Skeletal muscle tissue (tissue), 4 donors: ENCODE data around the gene VPS37B. TPM values are rescaled to one million over a fixed set of nuclear protein-coding genes. Genes with fewer than 3 reads are reported as not detected.
"Not testable (repeated sequence)": the region's sequence is repeated elsewhere in the genome, so short reads cannot be mapped to it uniquely, and the experiment has no call there.

Experiments
- H3K27ac ChIP-seq: one replicate; pipeline ENCODE4 v1.7.0; 2013; ENCODE audit warnings: mild to moderate bottlenecking, low read depth, low read length, inconsistent platforms
- H3K27me3 ChIP-seq, 3 donors: one replicate each; pipeline ENCODE4 v1.7.0; 2013; ENCODE audit warnings: low read length in 3 of 3; ENCODE audit not compliant: control insufficient read depth in 3 of 3, insufficient read depth in 3 of 3
- H3K36me3 ChIP-seq, 3 donors: one replicate each; pipeline ENCODE4 v1.7.0; 2013; ENCODE audit warnings: low read length in 3 of 3; ENCODE audit not compliant: control insufficient read depth in 3 of 3, insufficient read depth in 3 of 3
- H3K4me1 ChIP-seq, 3 donors: one replicate each; pipeline ENCODE4 v1.7.0; 2013; ENCODE audit warnings: low read length in 3 of 3, mild to moderate bottlenecking in 3 of 3; ENCODE audit not compliant: control insufficient read depth in 3 of 3, insufficient read depth in 3 of 3
- H3K4me3 ChIP-seq, 3 donors: one replicate each; pipeline ENCODE4 v1.7.0; 2013; ENCODE audit warnings: low read length in 3 of 3
- H3K9ac ChIP-seq, 3 donors: one replicate each; pipeline ENCODE4 v1.7.0; 2013; ENCODE audit warnings: low read length in 3 of 3, mild to moderate bottlenecking in 3 of 3, moderate library complexity in 2 of 3, low read depth in 1 of 3
- H3K9me3 ChIP-seq, 3 donors: one replicate each; pipeline ENCODE4 v1.7.0; 2013; ENCODE audit warnings: low read length in 3 of 3; ENCODE audit not compliant: control insufficient read depth in 3 of 3
- total RNA-seq: library from RNA; depleted of rRNA; stranded (reverse); fragments of >200 nt; gene quantifications from one replicate; pipeline ENCODE4 v1.2.3, GENCODE V29; 2014
- donor health status: Osteomylitis.

Gene VPS37B
- total RNA-seq, 1 donor from 2014 or later: 11.5 TPM

- H3K9me3 ChIP-seq: no peaks in the 10 kb centered on the region
- no peaks in the 10 kb centered on the region for H3K27me3 ChIP-seq
- no peaks in the 10 kb centered on the region for H3K36me3 ChIP-seq
- H3K4me3 ChIP-seq: peak overlapping the region; percentile 41 to 61 (median 44)
- H3K27ac ChIP-seq: peak overlapping the region; percentile 56
- H3K9ac ChIP-seq: peak overlapping the region; percentile 47 to 64 (median 55)
- H3K4me1 ChIP-seq: peaks cover 11 to 17% (median 14%) of the 10 kb centered on the region in 3 donors
Observed at GRCh38 chr12:122909442-122910288, 13.7 kb upstream of the VPS37B start.

- H3K36me3 ChIP-seq: no peaks in the 10 kb centered on the region
- no peak overlapping the region for H3K27ac ChIP-seq
Observed at GRCh38 chr12:122908915-122909314, 13.0 kb upstream of the VPS37B start.

GRCh38 chr12:122905258-122905657 is 9.3 kb upstream of the VPS37B start:
- not testable (repeated sequence) for H3K36me3 ChIP-seq, H3K9me3 ChIP-seq, H3K9ac ChIP-seq, H3K4me3 ChIP-seq, H3K27ac ChIP-seq, H3K27me3 ChIP-seq
- peaks cover 9 to 12% (median 11%) of the 10 kb centered on the region in 3 donors for H3K4me1 ChIP-seq

More at GRCh38 chr12:122908915-122909314, 13.0 kb upstream of the VPS37B start:
- no peaks in the 10 kb centered on the region for H3K9me3 ChIP-seq
- no peak overlapping the region for H3K4me3 ChIP-seq
- H3K4me1 ChIP-seq: peaks cover 11 to 17% (median 14%) of the 10 kb centered on the region in 3 donors
- H3K9ac ChIP-seq: no peak overlapping the region
- H3K27me3 ChIP-seq: no peaks in the 10 kb centered on the region

GRCh38 chr12:122903693-122904034 is 7.7 kb upstream of the VPS37B start:
- Histone ChIP-seq H3K4me1 (peaks cover 0 to 3% (median 3%) of the 10 kb centered on the region in 3 donors), H3K27ac (no peak overlapping the region), H3K27me3 (no peaks in the 10 kb centered on the region), H3K4me3 (no peak overlapping the region), H3K36me3 (no peaks in the 10 kb centered on the region), H3K9me3 (no peaks in the 10 kb centered on the region), H3K9ac (peak overlapping the region in 1 of 3 donors; percentile 40)

- Histone ChIP-seq H3K27me3 (no peaks in the 10 kb centered on the region), H3K36me3 (no peaks in the 10 kb centered on the region), H3K4me1 (peaks cover 0 to 3% (median 3%) of the 10 kb centered on the region in 3 donors), H3K4me3 (no peak overlapping the region), H3K27ac (no peak overlapping the region), H3K9me3 (no peaks in the 10 kb centered on the region), H3K9ac (peak overlapping the region in 1 of 3 donors; percentile 40)
Observed at GRCh38 chr12:122902854-122903692, 7.1 kb upstream of the VPS37B start.

- no peak overlapping the region for H3K27ac ChIP-seq
- H3K27me3 ChIP-seq: no peaks in the 10 kb centered on the region
- H3K9ac ChIP-seq: no peak overlapping the region
- no peaks in the 10 kb centered on the region for H3K36me3 ChIP-seq
- H3K4me3 ChIP-seq: no peak overlapping the region
- H3K4me1 ChIP-seq: peaks cover 9 to 13% (median 9%) of the 10 kb centered on the region in 3 donors
- H3K9me3 ChIP-seq: no peaks in the 10 kb centered on the region
Observed at GRCh38 chr12:122899887-122900286, 4.0 kb upstream of the VPS37B start.

- Histone ChIP-seq H3K36me3 (no peaks in the 10 kb centered on the region), H3K9ac (no peak overlapping the region), H3K4me3 (no peak overlapping the region), H3K9me3 (no peaks in the 10 kb centered on the region), H3K27ac (no peak overlapping the region), H3K27me3 (no peaks in the 10 kb centered on the region), H3K4me1 (peaks cover 24 to 36% (median 34%) of the 10 kb centered on the region in 3 donors)
Observed at GRCh38 chr12:122896662-122897061, 738 bp upstream of the VPS37B start.

GRCh38 chr12:122895320-122895703 is 612 bp downstream of the VPS37B start:
- Histone ChIP-seq H3K4me3 (peak overlapping the region; percentile 77 to 88 (median 84)), H3K27ac (peak overlapping the region; percentile 76), H3K9ac (peak overlapping the region; percentile 92 to 98 (median 92)), H3K27me3 (no peaks in the 10 kb centered on the region), H3K4me1 (peaks cover 33 to 46% (median 46%) of the 10 kb centered on the region in 3 donors), H3K36me3 (no peaks in the 10 kb centered on the region), H3K9me3 (no peaks in the 10 kb centered on the region)

GRCh38 chr12:122894193-122895121 is 1.5 kb downstream of the VPS37B start:
- Histone ChIP-seq H3K4me3 (peak overlapping the region; percentile 77 to 88 (median 84)), H3K27ac (peak overlapping the region; percentile 76), H3K36me3 (no peaks in the 10 kb centered on the region), H3K9me3 (no peaks in the 10 kb centered on the region), H3K27me3 (no peaks in the 10 kb centered on the region), H3K4me1 (peaks cover 33 to 48% (median 46%) of the 10 kb centered on the region in 3 donors), H3K9ac (peak overlapping the region; percentile 92 to 98 (median 92))
